Measurements from ENCODE around the gene RD3L.
"Not testable (repeated sequence)": the region's sequence is repeated elsewhere in the genome, so short reads cannot be mapped to it uniquely, and the experiment has no call there.

Gene RD3L

GRCh38 chr14:103927566-103927965 is 14.8 kb downstream of the RD3L start:
- no peak for DNase-seq

GRCh38 chr14:103925316-103925715 is 17.0 kb downstream of the RD3L start:
- DNase-seq: no peak

- DNase-seq: no peak
Observed at GRCh38 chr14:103923863-103924262, 18.5 kb downstream of the RD3L start.

- DNase-seq: not testable (repeated sequence)
Observed at GRCh38 chr14:103921855-103922200, 20.5 kb downstream of the RD3L start.

GRCh38 chr14:103920981-103921854 is 21.1 kb downstream of the RD3L start:
- peak; percentile 71 to 91 for DNase-seq

- no peak for DNase-seq
Observed at GRCh38 chr14:103916636-103917262, 25.6 kb downstream of the RD3L start.

GRCh38 chr14:103915616-103916015 is 26.7 kb downstream of the RD3L start:
- DNase-seq: no peak

- DNase-seq: no peak
Observed at GRCh38 chr14:103910984-103911383, 31.3 kb downstream of the RD3L start.

GRCh38 chr14:103910262-103910935 is 31.9 kb downstream of the RD3L start:
- DNase-seq: peak; percentile 25 to 37

- no peak for DNase-seq
Observed at GRCh38 chr14:103909531-103910261, 32.6 kb downstream of the RD3L start.

- no peak for DNase-seq
Observed at GRCh38 chr14:103908580-103908979, 33.7 kb downstream of the RD3L start.

- no peak for DNase-seq
Observed at GRCh38 chr14:103905842-103906456, 36.4 kb downstream of the RD3L start.

- DNase-seq: no peak
Observed at GRCh38 chr14:103904493-103905107, 37.7 kb downstream of the RD3L start.

GRCh38 chr14:103899833-103900232 is 42.5 kb downstream of the RD3L start:
- DNase-seq: no peak

GRCh38 chr14:103899316-103899715 is 43.0 kb downstream of the RD3L start:
- DNase-seq: no peak

- DNase-seq: no peak
Observed at GRCh38 chr14:103898711-103899110, 43.6 kb downstream of the RD3L start.

- no peak for DNase-seq
Observed at GRCh38 chr14:103898204-103898603, 44.1 kb downstream of the RD3L start.

- DNase-seq: no peak
Observed at GRCh38 chr14:103897075-103897947, 45.0 kb downstream of the RD3L start.

- no peak for DNase-seq
Observed at GRCh38 chr14:103896578-103896977, 45.8 kb downstream of the RD3L start.

- no peak for DNase-seq
Observed at GRCh38 chr14:103894723-103895059, 47.6 kb downstream of the RD3L start.

- no peak for DNase-seq
Observed at GRCh38 chr14:103894034-103894722, 48.2 kb downstream of the RD3L start.
